ENCODE data around the gene STAMBP.

DNA sequence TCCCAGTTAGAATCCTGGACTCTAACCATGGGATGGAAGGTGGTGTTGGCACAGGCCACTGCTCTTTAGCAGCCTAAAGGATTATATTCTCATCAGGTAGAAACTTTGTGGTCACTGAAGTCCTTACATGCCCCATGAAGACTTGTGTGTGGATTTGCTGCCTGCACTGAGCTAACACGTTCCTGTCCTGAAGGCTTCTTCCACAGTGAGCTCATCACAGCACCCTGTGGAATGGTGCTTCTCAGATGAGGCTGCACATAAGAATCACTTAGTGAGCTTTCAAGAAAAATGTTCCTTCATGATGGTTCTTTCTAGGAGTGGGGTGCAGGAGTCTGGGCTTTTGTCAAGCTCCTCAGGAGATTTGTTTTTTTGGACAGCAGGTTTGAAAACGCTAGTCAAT lies 26.8 kb downstream of the STAMBP start:
- TF ChIP-seq EZH2 (IDR thresholded peaks at IDR 0.05) (no peak), POLR2AphosphoS5 (IDR thresholded peaks at IDR 0.05; ENCODE audit: borderline replicate concordance, low read depth, low read length) (no peak), FOXP2 (optimal IDR thresholded peaks at IDR 0.05; ENCODE audit: control extremely low read depth, extremely low read length, insufficient read depth) (no peak)
